Activated CD4-positive, alpha-beta T cell treated with anti-CD3 and anti-CD28 coated beads for 36 hours (primary cell): ENCODE results near the gene KIAA1191. TPM values are rescaled to one million over a fixed set of nuclear protein-coding genes. Genes with fewer than 3 reads are reported as not detected.
A peak's percentile ranks its signal among the peaks of the same experiment; 100 is the strongest.

Experiments used
- ATAC-seq: fragments of 200-7000 bp; cut with Tn5 transposase; one replicate; pipeline ENCODE4 v1.10.0; 2021; ENCODE audit warnings: mild to moderate bottlenecking, moderate library complexity
- CTCF ChIA-PET: fragments of 350-600 bp; sonication (Branson Sonifier 250); formaldehyde crosslinking; loops from one replicate; lab custom pipeline; 2021; ENCODE audit warnings: antibody characterized with exemption; lab: Charles Lee
- POLR2A ChIA-PET: fragments of 350-600 bp; sonication (Branson Sonifier 250); formaldehyde crosslinking; loops from one replicate; lab custom pipeline; 2021; ENCODE audit warnings: antibody characterized with exemption, inconsistent platforms; lab: Charles Lee
- DNase-seq: peaks from one replicate; pipeline ENCODE4 v3.0.0-alpha.2; 2020
- H3K27ac Mint-ChIP-seq: one replicate; pipeline ENCODE4 v1.8.0; 2021; ENCODE audit warnings: mixed read lengths
- H3K27me3 Mint-ChIP-seq: one replicate; pipeline ENCODE4 v1.8.0; 2021; ENCODE audit warnings: mixed read lengths
- H3K36me3 Mint-ChIP-seq: one replicate; pipeline ENCODE4 v1.8.0; 2021; ENCODE audit warnings: low read depth, mixed read lengths
- H3K4me1 Mint-ChIP-seq: one replicate; pipeline ENCODE4 v1.8.0; 2021; ENCODE audit warnings: mixed read lengths
- H3K4me3 Mint-ChIP-seq: one replicate; pipeline ENCODE4 v1.8.0; 2021; ENCODE audit warnings: mild to moderate bottlenecking, moderate library complexity, mixed read lengths
- H3K9me3 Mint-ChIP-seq: one replicate; pipeline ENCODE4 v1.8.0; 2021; ENCODE audit warnings: low read depth, mixed read lengths
- intact Hi-C, 2 experiments: fragments of 100-400 bp; cut with DNase I in 1 of 2; cut with micrococcal nuclease in 1 of 2; formaldehyde crosslinking; loops; one replicate each; pipeline versions ENCODE4 v1.14.2 to v1.15.1; 2022 to 2024; cut with DNase I, micrococcal nuclease
- total RNA-seq, 2 experiments: library from RNA; stranded (reverse); gene quantifications; one replicate each; pipeline ENCODE4 v1.2.3, GENCODE V29; 2021

KIAA1191 gene
- total RNA-seq, 2 experiments from 2014 or later, result 42.2 to 52.6 TPM

DNA sequence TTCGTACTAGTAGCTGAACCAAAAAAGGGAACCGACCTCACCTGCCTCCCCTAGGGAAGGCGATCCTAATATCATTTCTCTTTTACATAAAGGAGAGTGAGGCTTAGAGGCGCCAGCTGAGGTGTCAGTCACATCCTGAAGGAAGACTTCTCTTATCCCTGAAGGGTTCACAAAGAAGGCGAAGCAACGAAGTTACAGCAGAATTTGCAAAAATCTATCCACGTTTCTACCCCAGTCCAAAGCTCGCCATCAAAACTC is 598 bp upstream of the KIAA1191 start:
- Mint-ChIP-seq H3K9me3 (no peaks in the 10 kb centered on the region), H3K27me3 (no peaks in the 10 kb centered on the region), H3K4me3 (peak overlapping the region; percentile 95), H3K36me3 (peaks cover 26% of the 10 kb centered on the region), H3K27ac (peak overlapping the region; percentile 94), H3K4me1 (peaks cover 34% of the 10 kb centered on the region)
- DNase-seq (no peak), ATAC-seq (no peak)
- intact Hi-C loops, result loop anchor here (5.0 to 10.0 kb wide), 4 partner anchors 125 to 993 kb away; partner anchors contain the start of genes SIMC1 (in 2 of the 2), LMAN2 (in 1 of the 2), NSD1 (in 1 of the 2) and RGS14 (in 1 of the 2)
- POLR2A ChIA-PET, result interaction anchor here (1.9 kb wide), 1 partner anchor 10 kb away, joined by 4 read pairs; no protein-coding TSS in a partner anchor
- CTCF ChIA-PET, result interaction anchor here (0.9 to 1.6 kb wide), 3 partner anchors 10 to 86 kb away, joined by 3 to 4 read pairs (median 3); partner anchors contain the start of gene FAF2

DNA sequence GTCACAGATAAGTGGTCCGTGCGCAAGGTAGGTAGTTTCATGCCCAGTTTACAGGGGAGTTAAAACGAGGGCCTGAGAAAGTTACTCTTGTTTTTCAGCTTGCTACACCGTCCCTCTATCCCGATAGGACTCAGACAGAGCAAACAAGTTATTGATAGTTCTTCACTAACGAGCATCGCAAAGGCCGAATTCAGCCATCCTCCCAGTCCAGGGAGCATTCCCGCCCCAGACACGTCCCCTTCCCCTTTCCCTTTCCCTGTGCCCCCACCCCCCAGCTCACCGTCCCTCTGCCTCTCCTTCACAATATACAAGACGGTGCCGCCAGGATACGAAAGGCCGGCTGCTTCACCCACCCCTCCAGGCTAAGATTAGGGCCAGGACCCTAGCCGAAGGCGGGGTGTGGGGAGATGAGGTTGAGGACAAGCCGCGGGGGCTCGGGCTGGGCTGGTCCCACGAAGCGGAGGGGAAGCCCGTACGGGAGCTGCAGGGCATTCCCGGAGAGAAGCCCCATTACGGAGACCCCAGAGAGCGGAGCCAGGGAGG is 599 bp downstream of the KIAA1191 start:
- DNase-seq (peak; percentile 43), ATAC-seq (peak; percentile 6)
- Mint-ChIP-seq H3K27ac (peak overlapping the region; percentile 94), H3K27me3 (no peaks in the 10 kb centered on the region), H3K9me3 (no peaks in the 10 kb centered on the region), H3K4me1 (peaks cover 28% of the 10 kb centered on the region), H3K4me3 (peak overlapping the region; percentile 95), H3K36me3 (peaks cover 26% of the 10 kb centered on the region)
- intact Hi-C loops, result loop anchor here (1.0 to 10.0 kb wide), 7 partner anchors 28 to 994 kb away; partner anchors contain the start of genes FAF2 (in 2 of the 2), RNF44 (in 2 of the 2), SIMC1 (in 2 of the 2) and LMAN2 (in 1 of the 2)
- ChIA-PET POLR2A (interaction anchor here (1.1 to 1.9 kb wide), 2 partner anchors 9 to 28 kb away, joined by 4 read pairs; no protein-coding TSS in a partner anchor), CTCF (interaction anchor here (1.2 kb wide), 1 partner anchor 12 kb away, joined by 4 read pairs; no protein-coding TSS in a partner anchor)

DNA sequence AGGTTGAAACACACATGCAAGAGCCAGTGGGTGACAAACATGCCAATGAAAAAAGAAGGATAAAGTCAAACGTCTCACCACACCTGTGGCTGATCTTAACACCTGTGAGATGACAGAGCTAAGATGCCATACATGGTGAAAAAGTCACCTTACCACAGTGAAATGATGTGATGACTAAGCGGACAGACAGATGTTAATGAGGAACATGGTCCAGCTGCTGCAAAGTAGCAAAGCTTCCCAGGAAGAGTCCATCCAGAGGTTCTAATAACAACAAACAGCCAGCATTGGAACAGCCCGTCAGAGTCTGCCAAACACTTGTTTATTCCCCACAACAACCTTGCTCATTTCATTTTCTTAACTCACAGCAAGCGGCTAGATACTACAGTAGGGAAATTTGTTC is 1.9 kb downstream of the KIAA1191 start:
- peak overlapping the region; percentile 80 for H3K27ac Mint-ChIP-seq
- no peak for ATAC-seq
- H3K27me3 Mint-ChIP-seq, result no peaks in the 10 kb centered on the region
- peak overlapping the region; percentile 69 for H3K4me3 Mint-ChIP-seq
- peaks cover 30% of the 10 kb centered on the region for H3K36me3 Mint-ChIP-seq
- no peaks in the 10 kb centered on the region for H3K9me3 Mint-ChIP-seq
- ChIA-PET POLR2A (interaction anchor here (0.7 to 1.1 kb wide), 2 partner anchors 11 to 27 kb away, joined by 3 to 4 read pairs; no protein-coding TSS in a partner anchor), CTCF (interaction anchor here (0.5 kb wide), 1 partner anchor 30 kb away, joined by 4 read pairs; no protein-coding TSS in a partner anchor)
- DNase-seq, result peak; percentile 15
- H3K4me1 Mint-ChIP-seq, result peaks cover 31% of the 10 kb centered on the region
- intact Hi-C loops, result loop anchor here (2.0 to 10.0 kb wide), 5 partner anchors 122 to 995 kb away; partner anchors contain the start of genes RNF44 (in 2 of the 2), SIMC1 (in 2 of the 2), LMAN2 (in 1 of the 2) and NSD1 (in 1 of the 2)

DNA sequence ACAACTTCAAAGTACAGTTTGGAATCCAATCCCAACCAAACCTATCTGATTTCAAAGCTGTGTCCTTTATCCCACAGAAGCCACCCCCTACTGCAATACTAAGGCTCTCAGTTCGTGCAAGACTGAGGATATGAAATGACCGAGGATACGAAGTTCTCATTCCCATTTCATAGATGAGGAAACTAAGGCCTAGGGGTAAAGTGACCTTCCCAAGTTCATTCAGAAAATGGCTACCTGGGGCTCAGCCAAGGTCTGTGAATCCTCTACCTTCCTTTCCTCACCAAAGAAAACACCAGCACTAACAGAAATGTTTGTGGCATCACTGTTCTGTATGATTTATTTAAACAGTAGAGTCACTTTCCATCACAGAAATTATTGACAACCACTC is 5.4 kb downstream of the KIAA1191 start:
- no peak for ATAC-seq
- intact Hi-C loops, result no loop called here
- Mint-ChIP-seq H3K4me3 (no peak overlapping the region), H3K36me3 (peaks cover 42% of the 10 kb centered on the region), H3K9me3 (no peaks in the 10 kb centered on the region), H3K27ac (no peak overlapping the region), H3K4me1 (peaks cover 24% of the 10 kb centered on the region), H3K27me3 (no peaks in the 10 kb centered on the region)
- DNase-seq, result no peak
- CTCF ChIA-PET, result interaction anchor here (1.2 kb wide), 1 partner anchor 235 kb away, joined by 3 read pairs; no protein-coding TSS in a partner anchor
- POLR2A ChIA-PET, result no interaction called here

DNA sequence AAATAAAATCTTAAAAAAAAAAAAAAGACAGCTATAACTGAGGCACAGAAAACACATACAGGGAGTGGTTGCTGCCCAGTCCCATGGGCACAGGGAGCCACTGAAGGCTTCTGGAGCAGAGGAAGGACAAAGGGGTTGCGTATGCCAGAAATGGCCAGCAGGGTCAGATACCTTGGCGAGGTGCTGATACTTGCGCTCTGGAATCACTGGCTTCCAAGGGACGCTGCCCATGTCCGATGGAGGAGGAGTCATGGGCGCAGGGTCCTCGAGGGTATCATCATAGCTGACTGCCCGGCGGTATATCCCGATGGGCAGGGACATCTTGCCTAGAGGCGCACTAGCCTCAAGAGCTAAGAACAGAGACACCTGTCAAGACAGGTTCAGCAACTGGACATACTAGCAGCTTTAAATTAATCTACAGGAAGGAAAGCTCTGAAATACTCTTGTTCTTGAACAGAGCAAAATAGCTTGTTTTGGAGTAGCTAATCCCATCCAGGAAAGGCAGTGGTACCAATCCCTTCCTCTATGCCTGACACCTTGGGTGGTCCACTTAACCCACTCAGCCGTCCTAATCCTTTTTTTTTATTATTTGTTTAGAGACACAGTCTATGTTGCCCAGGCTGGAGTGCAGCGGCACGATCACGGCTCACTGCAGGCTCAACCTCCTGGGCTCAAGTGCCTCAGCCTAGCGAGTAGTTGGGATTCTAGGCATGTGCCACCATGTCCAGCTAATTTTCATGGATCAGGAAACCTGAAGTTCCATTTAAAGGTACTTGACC is 6.0 kb downstream of the KIAA1191 start:
- DNase-seq, result no peak
- Mint-ChIP-seq H3K36me3 (peaks cover 44% of the 10 kb centered on the region), H3K27me3 (no peaks in the 10 kb centered on the region), H3K27ac (no peak overlapping the region), H3K4me3 (no peak overlapping the region), H3K4me1 (peaks cover 24% of the 10 kb centered on the region), H3K9me3 (no peaks in the 10 kb centered on the region)
- POLR2A ChIA-PET, result no interaction called here
- CTCF ChIA-PET, result interaction anchor here (1.2 to 2.1 kb wide), 2 partner anchors 235 to 305 kb away, joined by 3 to 5 read pairs; no protein-coding TSS in a partner anchor
- intact Hi-C loops, result no loop called here
- ATAC-seq, result no peak

DNA sequence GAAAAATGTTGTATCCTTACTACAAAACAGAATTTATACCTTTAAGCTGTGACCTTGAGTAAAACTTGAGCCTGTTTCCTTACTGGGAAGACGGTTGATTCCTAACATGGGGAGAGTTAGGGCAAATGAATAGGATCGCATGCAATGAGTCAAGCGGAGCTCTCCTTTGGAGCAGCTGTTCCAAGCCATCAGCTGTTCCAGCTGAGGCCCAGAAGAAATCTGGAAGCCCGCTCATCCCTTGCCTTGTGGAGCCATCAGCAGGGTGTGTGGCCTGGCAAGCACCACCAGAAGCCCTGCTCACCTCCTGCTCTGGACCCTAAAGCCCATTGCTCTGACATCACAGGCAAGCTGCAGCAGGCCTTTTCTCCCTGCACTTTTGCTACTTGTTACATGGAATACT is 8.0 kb downstream of the KIAA1191 start:
- ChIA-PET CTCF (interaction anchor here (0.7 to 2.1 kb wide), 2 partner anchors 307 to 581 kb away, joined by 3 to 5 read pairs; no protein-coding TSS in a partner anchor), POLR2A (no interaction called here)
- no peak for ATAC-seq
- Mint-ChIP-seq H3K9me3 (no peaks in the 10 kb centered on the region), H3K4me3 (no peak overlapping the region), H3K27me3 (no peaks in the 10 kb centered on the region), H3K36me3 (peaks cover 46% of the 10 kb centered on the region), H3K27ac (peak overlapping the region; percentile 3), H3K4me1 (peaks cover 17% of the 10 kb centered on the region)
- intact Hi-C loops, result no loop called here
- no peak for DNase-seq

DNA sequence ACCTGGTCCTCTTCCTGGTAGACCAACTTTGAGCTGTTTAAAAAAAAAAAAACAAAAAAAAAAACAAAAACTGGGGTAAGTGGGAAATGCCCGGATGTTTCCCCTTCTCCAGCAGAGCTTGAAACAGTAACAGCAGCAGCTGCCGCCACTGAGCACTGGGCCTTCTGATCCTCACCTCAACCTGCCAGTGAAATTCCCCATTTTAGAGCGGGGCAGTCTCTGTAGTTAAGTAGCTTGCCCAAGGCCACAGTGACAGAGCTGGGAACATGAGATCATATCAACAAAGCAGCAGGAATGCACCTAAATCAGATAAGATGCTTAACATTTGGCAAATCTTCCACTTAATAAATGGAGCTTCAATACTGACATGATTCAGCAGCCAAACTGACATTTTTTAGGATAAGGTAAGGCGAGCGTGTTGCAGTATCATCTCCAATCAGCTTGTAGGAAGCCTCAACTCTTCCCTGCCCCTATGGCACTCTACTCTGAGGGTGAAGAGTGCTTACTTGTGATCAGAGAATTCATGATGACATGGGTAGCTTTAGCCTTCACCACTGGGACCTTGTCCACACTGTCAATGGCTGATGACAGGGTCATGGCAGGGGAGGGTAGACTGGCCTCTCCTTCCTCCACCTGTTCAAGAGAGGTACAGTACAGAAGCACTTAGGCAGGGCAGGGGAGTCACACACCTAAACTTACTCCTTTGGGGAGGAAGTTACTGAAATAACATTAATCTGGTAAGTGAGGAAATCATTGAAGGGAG is 9.3 kb downstream of the KIAA1191 start:
- Mint-ChIP-seq H3K4me1 (peaks cover 8% of the 10 kb centered on the region), H3K36me3 (peaks cover 46% of the 10 kb centered on the region), H3K27ac (peak overlapping the region; percentile 30), H3K27me3 (no peaks in the 10 kb centered on the region), H3K4me3 (no peak overlapping the region), H3K9me3 (no peaks in the 10 kb centered on the region)
- ChIA-PET POLR2A (interaction anchor here (1.3 kb wide), 1 partner anchor 9 kb away, joined by 4 read pairs; the partner anchor contains the start of gene KIAA1191), CTCF (no interaction called here)
- no peak for ATAC-seq
- intact Hi-C loops, result no loop called here
- no peak for DNase-seq

DNA sequence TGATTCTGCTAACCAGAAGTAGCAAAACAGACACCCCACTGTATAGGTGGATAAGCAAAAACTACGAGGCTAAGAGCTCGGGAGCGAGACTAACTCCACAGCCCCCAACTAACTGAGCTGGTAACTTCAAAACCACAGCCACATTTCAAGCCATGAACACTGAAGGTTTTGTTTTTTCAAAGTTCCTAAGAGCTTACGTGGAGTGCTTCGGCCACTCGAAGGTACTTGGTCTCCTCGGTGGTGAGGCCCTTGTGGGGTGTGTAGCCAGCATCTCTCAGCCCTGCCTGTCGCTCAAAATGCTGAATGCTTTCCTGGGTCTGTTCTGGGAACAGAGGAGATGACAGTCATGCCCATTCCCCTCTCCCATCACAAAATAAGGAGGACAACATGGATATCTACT is 11.1 kb downstream of the KIAA1191 start:
- Mint-ChIP-seq H3K36me3 (peaks cover 38% of the 10 kb centered on the region), H3K9me3 (no peaks in the 10 kb centered on the region), H3K27me3 (no peaks in the 10 kb centered on the region), H3K4me3 (no peak overlapping the region), H3K4me1 (peaks cover 7% of the 10 kb centered on the region), H3K27ac (peak overlapping the region; percentile 27)
- no peak for ATAC-seq
- intact Hi-C loops, result no loop called here
- POLR2A ChIA-PET, result no interaction called here
- no peak for DNase-seq
- CTCF ChIA-PET, result no interaction called here

DNA sequence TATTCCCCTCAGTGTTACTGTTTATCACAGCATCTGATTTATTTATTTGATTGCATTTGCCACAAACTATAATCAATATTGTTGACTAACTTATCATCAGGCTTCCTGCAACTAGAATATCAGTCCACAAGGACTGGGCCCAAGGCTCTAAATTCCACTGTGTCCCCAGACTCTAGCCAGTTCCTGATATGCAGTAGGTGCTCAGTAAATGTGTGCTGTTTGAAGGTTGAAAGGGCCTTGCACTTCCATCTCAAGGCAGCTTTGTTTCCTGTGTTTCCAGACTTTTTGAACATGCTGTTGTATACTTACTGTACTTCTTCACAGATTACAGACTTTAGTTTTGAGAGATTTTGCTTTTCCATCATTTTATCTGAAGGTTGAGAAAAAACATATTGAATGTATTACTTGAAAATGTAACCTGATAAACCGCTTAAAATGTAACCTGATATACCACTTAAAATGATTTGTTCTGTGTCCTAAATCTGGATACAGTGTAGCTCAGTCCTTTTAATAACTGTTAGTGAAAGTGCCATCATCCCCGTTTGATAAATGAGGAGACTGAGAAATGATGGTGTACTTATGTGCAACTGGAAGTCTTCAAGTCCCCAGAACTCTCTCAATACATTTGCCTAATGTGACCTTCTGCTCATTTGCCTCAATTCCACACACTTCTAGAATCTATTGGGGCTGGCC is 18.7 kb downstream of the KIAA1191 start:
- Mint-ChIP-seq H3K27ac (no peak overlapping the region), H3K36me3 (peaks cover 8% of the 10 kb centered on the region), H3K4me1 (no peaks in the 10 kb centered on the region), H3K4me3 (no peak overlapping the region), H3K27me3 (no peaks in the 10 kb centered on the region), H3K9me3 (no peaks in the 10 kb centered on the region)
- POLR2A ChIA-PET, result no interaction called here
- no peak for DNase-seq
- CTCF ChIA-PET, result no interaction called here
- intact Hi-C loops, result no loop called here
- no peak for ATAC-seq

DNA sequence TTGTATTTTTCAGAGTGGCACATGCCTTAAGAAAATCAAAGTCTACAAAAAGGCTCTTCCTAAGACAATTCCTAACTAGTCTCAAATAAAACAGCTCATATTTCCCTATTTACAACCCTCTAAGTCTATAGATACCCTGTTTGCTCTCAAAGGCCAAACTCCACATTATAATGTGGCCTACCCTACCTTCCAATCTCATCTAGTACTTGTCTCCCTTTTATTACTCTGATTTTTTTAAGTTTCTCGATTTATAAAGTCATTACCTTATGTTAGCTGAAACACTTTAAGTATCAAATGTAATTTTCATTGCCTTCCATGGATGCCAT is 19.4 kb downstream of the KIAA1191 start:
- POLR2A ChIA-PET, result no interaction called here
- no peaks in the 10 kb centered on the region for H3K27me3 Mint-ChIP-seq
- no peak for DNase-seq
- ATAC-seq, result no peak
- no peaks in the 10 kb centered on the region for H3K4me1 Mint-ChIP-seq
- no peak overlapping the region for H3K4me3 Mint-ChIP-seq
- intact Hi-C loops, result no loop called here
- peaks cover 7% of the 10 kb centered on the region for H3K36me3 Mint-ChIP-seq
- H3K27ac Mint-ChIP-seq, result peak overlapping the region; percentile 33
- CTCF ChIA-PET, result no interaction called here
- no peaks in the 10 kb centered on the region for H3K9me3 Mint-ChIP-seq
